Hepatocyte (in vitro differentiated cells): ENCODE results near the gene NDST3.

Experiments
- CTCF ChIP-seq: fragments of 200-600 bp; sonication (generic); IDR thresholded peaks from 2 replicates; pipeline ENCODE4 v1.5.1; 2016; ENCODE audit warnings: antibody characterized with exemption, mild to moderate bottlenecking; ENCODE audit not compliant: poor library complexity
- EZH2 ChIP-seq: fragments of 200-600 bp; sonication (generic); IDR thresholded peaks from 2 replicates; pipeline ENCODE4 v1.6.1; 2016; ENCODE audit warnings: antibody characterized with exemption, mild to moderate bottlenecking, borderline replicate concordance
- EZH2phosphoT487 ChIP-seq: fragments of 200-600 bp; sonication (generic); IDR thresholded peaks from one replicate; pipeline ENCODE4 v1.6.1; 2018; ENCODE audit warnings: antibody characterized with exemption, mild to moderate bottlenecking, low read depth, moderate library complexity; ENCODE audit not compliant: unreplicated experiment, severe bottlenecking

- TF ChIP-seq CTCF (no peak), EZH2 (no peak), EZH2phosphoT487 (no peak)
Observed at GRCh38 chr4:117996891-117997290, 37.4 kb upstream of the NDST3 start.
